Skeletal muscle tissue (tissue), 4 donors: ENCODE results near the gene MUC22. TPM values are rescaled to one million over a fixed set of nuclear protein-coding genes. Genes with fewer than 3 reads are reported as not detected.

ENCODE experiments used
- H3K27ac ChIP-seq: one replicate; pipeline ENCODE4 v1.7.0; 2013; ENCODE audit warnings: mild to moderate bottlenecking, low read depth, low read length, inconsistent platforms
- H3K27me3 ChIP-seq, 3 donors: one replicate each; pipeline ENCODE4 v1.7.0; 2013; ENCODE audit warnings: low read length in 3 of 3; ENCODE audit not compliant: control insufficient read depth in 3 of 3, insufficient read depth in 3 of 3
- H3K36me3 ChIP-seq, 3 donors: one replicate each; pipeline ENCODE4 v1.7.0; 2013; ENCODE audit warnings: low read length in 3 of 3; ENCODE audit not compliant: control insufficient read depth in 3 of 3, insufficient read depth in 3 of 3
- H3K4me1 ChIP-seq, 3 donors: one replicate each; pipeline ENCODE4 v1.7.0; 2013; ENCODE audit warnings: low read length in 3 of 3, mild to moderate bottlenecking in 3 of 3; ENCODE audit not compliant: control insufficient read depth in 3 of 3, insufficient read depth in 3 of 3
- H3K4me3 ChIP-seq, 3 donors: one replicate each; pipeline ENCODE4 v1.7.0; 2013; ENCODE audit warnings: low read length in 3 of 3
- H3K9ac ChIP-seq, 3 donors: one replicate each; pipeline ENCODE4 v1.7.0; 2013; ENCODE audit warnings: low read length in 3 of 3, mild to moderate bottlenecking in 3 of 3, moderate library complexity in 2 of 3, low read depth in 1 of 3
- H3K9me3 ChIP-seq, 3 donors: one replicate each; pipeline ENCODE4 v1.7.0; 2013; ENCODE audit warnings: low read length in 3 of 3; ENCODE audit not compliant: control insufficient read depth in 3 of 3
- total RNA-seq: library from RNA; depleted of rRNA; stranded (reverse); fragments of >200 nt; gene quantifications from one replicate; pipeline ENCODE4 v1.2.3, GENCODE V29; 2014
- donor health status: Osteomylitis.

MUC22 gene
- total RNA-seq, 1 donor from 2014 or later: not detected

- Histone ChIP-seq H3K4me1 (peaks cover 10 to 20% (median 15%) of the 10 kb centered on the region in 3 donors), H3K36me3 (no peaks in the 10 kb centered on the region), H3K4me3 (no peak overlapping the region), H3K27ac (no peak overlapping the region), H3K9me3 (no peaks in the 10 kb centered on the region), H3K9ac (no peak overlapping the region), H3K27me3 (peaks cover 0 to 3% (median 0%) of the 10 kb centered on the region in 3 donors)
Measured at GRCh38 chr6:31033075-31033474, 22.8 kb downstream of the MUC22 start.

- no peaks in the 10 kb centered on the region for H3K36me3 ChIP-seq
Measured at GRCh38 chr6:31035862-31036497, 25.7 kb downstream of the MUC22 start.

GRCh38 chr6:31037169-31037568, 26.9 kb downstream of the MUC22 start:
- no peak overlapping the region for H3K27ac ChIP-seq
- H3K27me3 ChIP-seq: no peaks in the 10 kb centered on the region
- peak overlapping the region in 1 of 3 donors; percentile 14 for H3K4me3 ChIP-seq
- H3K9ac ChIP-seq: peak overlapping the region in 1 of 3 donors; percentile 10
- peaks cover 10 to 21% (median 15%) of the 10 kb centered on the region in 3 donors for H3K4me1 ChIP-seq
- no peaks in the 10 kb centered on the region for H3K36me3 ChIP-seq
- H3K9me3 ChIP-seq: no peaks in the 10 kb centered on the region

More at GRCh38 chr6:31035862-31036497, 25.7 kb downstream of the MUC22 start:
- Histone ChIP-seq H3K4me1 (peaks cover 10 to 21% (median 15%) of the 10 kb centered on the region in 3 donors), H3K9ac (no peak overlapping the region), H3K27ac (no peak overlapping the region), H3K27me3 (peaks cover 0 to 3% (median 0%) of the 10 kb centered on the region in 3 donors), H3K4me3 (no peak overlapping the region), H3K9me3 (no peaks in the 10 kb centered on the region)

GRCh38 chr6:31037682-31038081, 27.4 kb downstream of the MUC22 start:
- peaks cover 10 to 21% (median 15%) of the 10 kb centered on the region in 3 donors for H3K4me1 ChIP-seq
- no peaks in the 10 kb centered on the region for H3K36me3 ChIP-seq
- no peaks in the 10 kb centered on the region for H3K9me3 ChIP-seq
- H3K27me3 ChIP-seq: no peaks in the 10 kb centered on the region
- no peak overlapping the region for H3K27ac ChIP-seq
- peak overlapping the region in 1 of 3 donors; percentile 2 for H3K4me3 ChIP-seq
- H3K9ac ChIP-seq: peak overlapping the region in 1 of 3 donors; percentile 10

GRCh38 chr6:31038559-31038958, 28.3 kb downstream of the MUC22 start:
- no peaks in the 10 kb centered on the region for H3K9me3 ChIP-seq
- H3K9ac ChIP-seq: no peak overlapping the region
- no peak overlapping the region for H3K27ac ChIP-seq
- H3K36me3 ChIP-seq: no peaks in the 10 kb centered on the region
- H3K4me1 ChIP-seq: peaks cover 10 to 21% (median 15%) of the 10 kb centered on the region in 3 donors
- no peak overlapping the region for H3K4me3 ChIP-seq
- no peaks in the 10 kb centered on the region for H3K27me3 ChIP-seq

- H3K27ac ChIP-seq: no peak overlapping the region
- H3K9ac ChIP-seq: no peak overlapping the region
- H3K27me3 ChIP-seq: no peaks in the 10 kb centered on the region
- H3K9me3 ChIP-seq: no peaks in the 10 kb centered on the region
- no peaks in the 10 kb centered on the region for H3K36me3 ChIP-seq
- H3K4me1 ChIP-seq: peaks cover 10 to 21% (median 15%) of the 10 kb centered on the region in 3 donors
- no peak overlapping the region for H3K4me3 ChIP-seq
Measured at GRCh38 chr6:31040801-31041200, 30.5 kb downstream of the MUC22 start.

- H3K27ac ChIP-seq: no peak overlapping the region
- no peak overlapping the region for H3K4me3 ChIP-seq
- H3K27me3 ChIP-seq: peaks cover 0 to 4% (median 3%) of the 10 kb centered on the region in 3 donors
- H3K36me3 ChIP-seq: no peaks in the 10 kb centered on the region
- H3K9ac ChIP-seq: no peak overlapping the region
- no peaks in the 10 kb centered on the region for H3K9me3 ChIP-seq
- H3K4me1 ChIP-seq: peaks cover 10 to 17% (median 14%) of the 10 kb centered on the region in 3 donors
Measured at GRCh38 chr6:31041372-31041974, 31.2 kb downstream of the MUC22 start.

GRCh38 chr6:31042806-31043205, 32.5 kb downstream of the MUC22 start:
- Histone ChIP-seq H3K4me1 (peaks cover 0 to 4% (median under 1%) of the 10 kb centered on the region in 3 donors), H3K27me3 (peaks cover 0 to 4% (median 3%) of the 10 kb centered on the region in 3 donors), H3K9me3 (no peaks in the 10 kb centered on the region), H3K4me3 (peak overlapping the region in 1 of 3 donors; percentile 45), H3K36me3 (no peaks in the 10 kb centered on the region), H3K27ac (no peak overlapping the region), H3K9ac (no peak overlapping the region)

- H3K9ac ChIP-seq: no peak overlapping the region
- no peak overlapping the region for H3K27ac ChIP-seq
- no peaks in the 10 kb centered on the region for H3K4me1 ChIP-seq
- H3K9me3 ChIP-seq: no peaks in the 10 kb centered on the region
- H3K36me3 ChIP-seq: no peaks in the 10 kb centered on the region
- H3K4me3 ChIP-seq: no peak overlapping the region
- H3K27me3 ChIP-seq: peaks cover 0 to 8% (median 6%) of the 10 kb centered on the region in 3 donors
Measured at GRCh38 chr6:31048099-31048498, 37.8 kb downstream of the MUC22 start.

GRCh38 chr6:31049518-31049917, 39.2 kb downstream of the MUC22 start:
- Histone ChIP-seq H3K27me3 (peaks cover 0 to 14% (median 8%) of the 10 kb centered on the region in 3 donors), H3K4me1 (no peaks in the 10 kb centered on the region), H3K27ac (no peak overlapping the region)

More at GRCh38 chr6:31049518-31049917, 39.2 kb downstream of the MUC22 start:
- Histone ChIP-seq H3K4me3 (no peak overlapping the region), H3K9ac (no peak overlapping the region), H3K36me3 (no peaks in the 10 kb centered on the region), H3K9me3 (no peaks in the 10 kb centered on the region)
